Measurements from ENCODE around the gene PLEKHH1. TPM values are rescaled to one million over a fixed set of nuclear protein-coding genes. Genes with fewer than 3 reads are reported as not detected.

The PLEKHH1 gene
- total RNA-seq, 1 experiment from 2014 or later, result 35.3 TPM

DNA sequence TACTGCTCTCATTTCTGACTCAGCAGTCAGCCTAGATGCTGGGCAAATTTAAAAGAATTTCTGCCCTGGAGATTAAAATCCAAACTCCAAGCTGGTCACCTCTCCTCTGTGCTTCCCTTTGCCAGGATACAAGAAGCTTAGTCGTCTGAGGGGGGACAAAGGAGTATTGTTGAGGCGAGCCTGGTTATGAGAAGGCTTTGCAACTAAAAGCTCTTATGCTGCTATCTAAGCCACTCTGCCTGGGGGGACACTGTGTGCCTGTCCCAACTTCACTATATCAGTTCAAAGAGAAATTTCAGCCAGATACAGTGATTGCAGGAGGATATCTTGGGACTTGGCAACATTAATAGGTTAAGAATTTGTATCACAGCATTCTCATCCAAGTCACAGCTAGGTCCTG is 10.8 kb upstream of the PLEKHH1 start:
- H3K79me2 ChIP-seq (ENCODE audit: insufficient read depth, low read length), result no peaks in the 10 kb centered on the region
- H3K27ac ChIP-seq (ENCODE audit: insufficient read length, low read depth, low read length), result no peak overlapping the region
- no peak overlapping the region for H2BK15ac ChIP-seq (ENCODE audit: low read depth, low read length)
- H3K4me1 Mint-ChIP-seq, result peaks cover 3 to 8% of the 10 kb centered on the region in 2 experiments
- no peak overlapping the region for H2AK5ac ChIP-seq (ENCODE audit: insufficient read length, low read length)
- no peak overlapping the region for H2BK20ac ChIP-seq (ENCODE audit: low read depth, low read length, poor library complexity, severe bottlenecking)
- H4K20me1 ChIP-seq (ENCODE audit: control insufficient read depth, insufficient read depth, insufficient read length), result no peaks in the 10 kb centered on the region
- H3K9ac ChIP-seq (ENCODE audit: extremely low read depth, insufficient read length, low read length), result no peak overlapping the region
- WGBS (ENCODE audit: extremely low coverage, insufficient read length, low lambda C conversion rate), result no CpG with 5 or more reads among the region's 2 CpGs
- DNase-seq, result no peak
- H3K4me1 ChIP-seq (ENCODE audit: insufficient read depth, low read length), result no peaks in the 10 kb centered on the region
- no peak overlapping the region for H3K18ac ChIP-seq (ENCODE audit: insufficient read length, low read depth, low read length)
- H3K56ac ChIP-seq (ENCODE audit: insufficient read length, low read depth, low read length), result no peak overlapping the region
- no peak overlapping the region for H3K4me3 Mint-ChIP-seq
- no peak overlapping the region for H3T11ph ChIP-seq (ENCODE audit: low read length)
- no peak overlapping the region for H2BK120ac ChIP-seq (ENCODE audit: low read depth, low read length, poor library complexity, severe bottlenecking)
- no peak overlapping the region for H4K5ac ChIP-seq (ENCODE audit: insufficient read length, low read depth, low read length)
- no peak overlapping the region for H2BK5ac ChIP-seq (ENCODE audit: insufficient read length, low read length)
- no peak overlapping the region for H3K23ac ChIP-seq (ENCODE audit: insufficient read length, low read depth, low read length)
- no peak overlapping the region for H3K14ac ChIP-seq (ENCODE audit: insufficient read depth, low read length)
- no peaks in the 10 kb centered on the region; the same call in 1 of the 2 replicates for H3K27me3 ChIP-seq (ENCODE audit: insufficient read depth, low read length)
- H3K9me3 ChIP-seq (ENCODE audit: control insufficient read depth, low read depth, low read length), result no peaks in the 10 kb centered on the region
- no peaks in the 10 kb centered on the region for H3K79me1 ChIP-seq (ENCODE audit: insufficient read depth, low read depth, low read length, poor library complexity, severe bottlenecking)
- H3K27ac Mint-ChIP-seq, result no peak overlapping the region
- no peak overlapping the region for H2BK12ac ChIP-seq (ENCODE audit: insufficient read length, low read depth, low read length)
- no peak for TF ChIP-seq CTCF (conservative IDR thresholded peaks at IDR 0.05)
- no peak overlapping the region for H3K4me2 ChIP-seq (ENCODE audit: insufficient read depth, insufficient read length, low read length)
- H3K23me2 ChIP-seq (ENCODE audit: insufficient read length, low read depth, low read length, poor library complexity, severe bottlenecking), result no peaks in the 10 kb centered on the region
- H4K8ac ChIP-seq (replicated peaks; ENCODE audit: insufficient read length, low read depth, low read length), result no peak overlapping the region
- no peaks in the 10 kb centered on the region for H3K36me3 Mint-ChIP-seq (ENCODE audit: insufficient read depth in 1 of 3, low read depth in 3 of 3)
- H3K9me3 Mint-ChIP-seq, result no peaks in the 10 kb centered on the region
- H4K91ac ChIP-seq (ENCODE audit: insufficient read length, low read depth, low read length), result no peak overlapping the region
- H2AFZ ChIP-seq (ENCODE audit: low read length), result no peak overlapping the region
- no peak overlapping the region for H3K4ac ChIP-seq (ENCODE audit: low read depth, low read length)
- H3K27me3 Mint-ChIP-seq (ENCODE audit: low read depth), result peaks cover 40% of the 10 kb centered on the region

Data from H9 (cell line).